ENCODE measurements around the gene CKLF.
A peak's percentile ranks its signal among the peaks of the same experiment; 100 is the strongest.
"Not testable (repeated sequence)": the region's sequence is repeated elsewhere in the genome, so short reads cannot be mapped to it uniquely, and the experiment has no call there.

The CKLF gene

GRCh38 chr16:66599726-66600125, 47.4 kb downstream of the CKLF start:
- DNase-seq, result no peak

GRCh38 chr16:66600477-66600876, 48.1 kb downstream of the CKLF start:
- no peak for DNase-seq

DNA sequence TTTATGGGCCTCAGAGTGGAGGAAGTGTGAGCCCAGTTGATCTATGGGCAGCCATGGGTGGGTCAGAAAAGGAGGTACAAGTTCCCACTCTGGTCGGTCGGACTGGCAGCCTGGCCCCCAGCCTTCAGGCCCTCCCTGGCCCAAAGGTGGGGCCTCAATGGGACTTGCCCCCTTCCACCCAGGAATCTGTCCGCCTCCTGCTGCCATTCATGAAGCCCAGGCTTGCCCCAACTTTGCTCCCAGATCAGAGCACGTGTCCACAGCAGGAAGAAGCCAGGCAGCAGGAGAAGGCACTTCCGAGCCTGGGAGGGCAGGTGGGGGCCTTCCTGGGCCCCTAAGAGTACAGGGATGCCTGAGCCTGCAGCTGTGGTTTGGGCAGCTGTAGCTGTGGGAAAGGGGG, 49.1 kb downstream of the CKLF start:
- no peak for DNase-seq

DNA sequence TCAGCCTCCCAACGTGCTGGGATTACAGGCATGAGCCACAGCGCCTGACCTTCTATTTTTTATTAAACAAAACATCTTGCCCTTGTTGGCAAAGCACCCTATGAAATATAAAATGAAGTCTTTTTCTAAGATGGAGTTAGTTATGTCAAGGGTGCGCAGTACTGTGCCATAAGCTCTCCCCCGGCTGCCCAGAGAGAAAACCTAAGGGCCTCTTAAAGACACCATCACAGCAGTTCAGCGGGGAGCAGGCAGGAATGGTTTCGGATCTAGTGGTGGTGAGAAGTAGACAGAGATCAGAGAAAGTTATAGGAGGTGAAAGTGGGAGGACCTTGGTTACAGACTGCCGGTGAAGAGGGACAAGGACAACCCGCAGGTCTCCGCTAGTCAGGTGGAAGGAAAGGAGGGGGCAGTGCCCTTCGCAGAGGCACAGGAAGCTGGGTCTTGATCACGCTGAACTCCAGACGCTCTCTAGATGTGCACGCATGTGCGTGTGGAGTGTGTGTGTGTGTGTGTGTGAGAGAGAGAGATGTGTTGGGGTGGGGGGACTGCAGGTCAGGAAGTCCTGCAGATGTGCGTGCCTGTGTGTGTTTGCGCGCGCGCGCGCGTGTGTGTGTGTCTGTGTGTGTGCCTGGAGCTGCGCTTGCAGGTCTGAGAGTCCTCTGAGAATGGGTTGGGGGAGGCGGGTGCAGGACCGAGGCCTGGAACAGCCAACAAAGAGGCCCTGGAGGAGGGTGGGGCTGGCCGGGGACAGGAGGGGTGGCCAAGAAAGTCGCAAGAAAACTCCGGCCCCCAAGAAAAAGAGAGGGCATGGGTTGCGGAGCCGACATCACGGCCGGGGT, 51.4 kb downstream of the CKLF start:
- peak; percentile 56 for DNase-seq

DNA sequence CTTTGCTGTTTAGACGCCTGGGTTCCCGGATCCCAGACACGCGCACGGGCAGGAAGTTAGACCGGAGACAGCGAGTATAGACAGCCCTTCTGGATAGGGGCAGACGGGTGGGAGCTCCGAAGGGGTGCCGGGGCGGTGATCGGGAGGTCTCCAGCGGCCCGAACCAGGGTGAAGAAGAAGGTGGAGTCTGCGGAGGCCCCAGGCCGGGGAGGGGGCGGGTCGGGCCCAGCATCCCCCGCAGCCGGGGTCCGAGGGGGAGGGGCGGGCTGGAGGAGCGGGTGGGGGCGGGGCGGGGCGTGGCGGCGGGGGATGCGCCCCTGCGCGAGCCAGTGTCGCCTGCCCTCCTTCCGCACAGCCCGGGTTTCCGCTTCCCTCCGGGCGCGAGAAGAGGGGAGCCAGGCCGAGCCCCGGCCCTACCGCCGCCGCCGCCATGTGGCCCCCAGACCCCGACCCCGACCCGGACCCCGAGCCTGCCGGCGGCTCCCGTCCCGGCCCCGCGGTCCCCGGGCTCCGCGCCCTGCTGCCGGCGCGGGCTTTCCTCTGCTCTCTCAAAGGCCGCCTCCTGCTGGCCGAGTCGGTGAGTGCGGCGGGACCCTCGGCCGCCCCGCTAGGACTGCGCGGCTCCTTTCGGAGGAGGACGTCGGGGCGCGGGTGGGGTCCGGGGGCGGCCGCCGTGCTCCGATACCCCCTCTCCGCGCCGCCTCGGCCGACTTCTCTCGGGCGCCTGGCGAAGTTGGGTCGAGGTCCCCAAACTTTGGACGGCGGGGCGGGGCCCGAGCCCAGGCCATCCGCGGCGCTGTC, 52.2 kb downstream of the CKLF start, which contains the start of gene CMTM3:
Gene CMTM3, plus strand, starts transcription at position 329 of the 801 bp plus-strand sequence. Its CDS starts 102 bp downstream, at position 431.
- DNase-seq, result peak; percentile 72

DNA sequence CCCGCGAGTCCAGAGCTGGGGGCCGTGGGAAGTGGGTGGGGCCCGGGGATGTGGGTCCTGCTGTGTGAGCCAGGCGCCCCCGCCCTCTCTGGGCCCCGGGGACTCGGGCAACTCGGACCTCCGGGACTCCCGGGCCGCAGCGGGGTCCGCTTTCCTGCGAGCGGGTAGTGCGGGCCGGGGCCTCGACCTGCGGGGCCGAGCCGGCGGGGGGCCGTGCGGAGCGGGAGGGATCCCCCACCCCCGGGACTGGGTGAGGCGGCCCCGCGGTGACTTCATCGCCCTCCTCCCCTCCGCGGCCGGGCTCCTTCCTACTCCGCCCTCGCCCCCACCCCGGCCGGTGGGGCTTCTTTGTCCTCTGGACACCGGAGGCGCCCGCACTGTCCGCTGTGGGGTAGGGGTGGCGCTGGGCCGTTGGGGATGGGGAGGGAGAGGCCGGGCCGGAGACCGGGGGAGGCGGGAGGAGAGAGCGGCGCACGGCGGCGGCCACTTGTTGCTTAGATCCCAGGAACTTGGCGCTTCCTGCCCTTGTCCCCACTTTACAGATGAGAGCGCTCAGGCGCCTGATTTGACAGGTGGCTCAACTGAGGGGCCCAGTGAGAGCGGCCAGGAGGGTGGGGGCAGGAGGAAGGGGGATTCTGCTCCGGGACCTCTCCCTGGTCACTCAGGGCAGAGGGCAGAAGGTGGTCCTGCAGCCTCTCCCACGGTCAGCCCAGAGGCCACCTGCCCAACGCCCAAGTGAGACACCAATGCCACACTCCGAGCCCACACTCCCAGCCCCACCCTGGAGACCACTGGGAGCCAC, 53.0 kb downstream of the CKLF start:
- DNase-seq, result peak; percentile 53

- DNase-seq, result peak; percentile 5
Observed at GRCh38 chr16:66605979-66606751, 53.8 kb downstream of the CKLF start.

DNA sequence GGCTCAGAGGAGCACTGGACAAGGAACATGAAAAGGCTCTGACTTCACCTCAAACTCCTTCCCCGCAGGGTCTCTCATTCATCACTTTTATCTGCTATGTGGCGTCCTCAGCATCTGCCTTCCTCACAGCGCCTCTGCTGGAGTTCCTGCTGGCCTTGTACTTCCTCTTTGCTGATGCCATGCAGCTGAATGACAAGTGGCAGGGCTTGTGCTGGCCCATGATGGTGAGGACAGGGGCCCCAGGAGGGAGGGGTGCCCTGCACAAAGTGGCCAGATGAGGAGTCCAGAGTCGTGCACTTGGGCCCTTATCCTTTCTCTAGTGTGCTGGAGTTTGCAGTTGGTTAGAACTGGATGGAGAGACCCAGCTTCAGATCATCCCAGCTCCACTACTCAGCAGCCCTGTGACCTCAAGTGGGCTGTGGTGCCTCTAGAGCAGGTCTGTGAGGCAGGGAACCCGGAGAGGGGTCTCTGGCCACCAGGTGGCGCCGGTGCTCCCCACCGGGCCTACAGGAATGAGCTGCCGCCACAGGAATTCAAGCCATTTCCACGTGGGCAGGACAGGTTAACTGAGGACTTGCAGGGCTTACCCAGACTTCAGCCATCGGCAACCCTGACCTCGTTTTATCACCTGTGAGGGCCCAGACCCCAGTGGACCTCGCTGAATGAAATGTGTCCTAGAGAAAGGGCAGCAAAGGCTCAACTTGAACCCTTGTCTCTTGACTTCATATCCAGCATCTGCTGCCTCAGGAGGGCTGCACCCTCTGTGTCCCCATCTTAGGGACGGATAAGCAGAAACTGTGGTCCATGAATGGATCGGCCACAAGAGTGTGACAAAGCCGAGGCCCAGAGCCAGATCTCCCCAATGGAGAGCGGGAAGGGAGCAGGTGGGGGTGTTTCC, 56.1 kb downstream of the CKLF start:
- DNase-seq, result peak; percentile 66

- DNase-seq, result no peak
Observed at GRCh38 chr16:66609139-66609510, 56.7 kb downstream of the CKLF start.

DNA sequence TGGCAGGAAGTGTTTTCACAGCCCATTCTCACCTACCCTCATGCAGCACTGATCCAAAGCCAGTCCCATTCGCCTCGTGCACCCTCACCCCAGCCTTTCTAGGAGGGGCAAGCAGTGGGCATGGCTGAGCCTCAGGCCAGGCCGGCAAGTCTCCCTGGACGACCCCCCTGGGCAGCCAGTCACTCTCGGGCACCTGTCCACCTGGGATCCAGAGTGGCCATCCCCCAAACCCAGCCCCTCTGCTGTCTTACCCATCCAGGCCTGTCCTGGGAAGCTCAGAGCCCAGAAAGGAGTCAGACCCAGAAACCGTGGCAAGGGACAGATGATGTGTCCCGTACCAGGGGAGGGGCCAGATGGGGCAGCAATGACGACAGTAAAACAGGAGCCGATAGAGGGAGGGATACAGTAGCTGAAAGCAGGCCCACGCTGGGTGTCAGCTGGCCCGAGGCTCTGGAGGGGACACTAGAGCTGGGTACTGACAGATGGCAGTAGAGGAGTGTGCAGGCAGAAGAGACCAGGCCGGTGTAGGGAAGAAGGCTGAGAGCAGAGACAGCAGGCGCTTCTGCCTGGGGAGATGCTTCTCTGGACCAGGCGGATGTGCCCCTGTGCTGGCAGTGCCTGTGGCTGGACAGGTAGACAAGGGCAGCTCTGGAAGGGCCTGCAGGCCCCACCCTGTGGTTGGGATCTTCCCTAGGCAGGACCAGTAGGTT, 57.9 kb downstream of the CKLF start:
- DNase-seq, result no peak

- not testable (repeated sequence) for DNase-seq
Observed at GRCh38 chr16:66611911-66612310, 59.5 kb downstream of the CKLF start.

GRCh38 chr16:66612422-66612821, 60.0 kb downstream of the CKLF start:
- no peak for DNase-seq

DNA sequence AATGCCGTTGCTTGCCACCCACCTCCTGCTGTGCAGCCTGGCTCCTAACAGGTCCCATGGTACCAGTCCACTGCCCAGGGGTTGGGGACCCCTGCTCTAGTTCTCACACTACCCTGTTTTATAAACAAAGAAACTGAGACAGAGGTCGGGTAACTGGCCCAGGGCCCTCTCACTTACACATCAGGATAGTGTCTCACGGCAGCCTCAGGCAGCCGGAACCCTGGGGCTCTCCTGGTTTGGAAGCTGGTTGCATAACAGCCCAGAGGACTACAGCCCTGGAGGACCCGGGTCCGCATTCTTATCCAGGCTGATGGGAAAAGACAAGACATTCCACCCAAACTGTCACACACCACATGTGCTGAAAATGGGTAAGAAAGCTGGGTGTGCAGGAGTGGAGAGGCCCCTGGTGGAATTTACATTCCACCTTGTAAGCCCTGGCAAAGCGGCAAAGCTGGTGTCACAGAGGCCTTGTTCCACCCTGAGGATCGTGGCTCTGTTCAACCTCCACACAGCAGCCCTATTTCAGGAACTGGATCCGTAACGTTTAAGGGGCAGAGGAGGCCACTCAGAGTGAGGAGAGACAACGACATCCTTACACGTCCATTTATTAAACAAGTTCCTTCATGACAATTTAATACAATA, 61.9 kb downstream of the CKLF start:
- DNase-seq, result no peak
